Measurements from ENCODE around the gene PDE10A.

DNA sequence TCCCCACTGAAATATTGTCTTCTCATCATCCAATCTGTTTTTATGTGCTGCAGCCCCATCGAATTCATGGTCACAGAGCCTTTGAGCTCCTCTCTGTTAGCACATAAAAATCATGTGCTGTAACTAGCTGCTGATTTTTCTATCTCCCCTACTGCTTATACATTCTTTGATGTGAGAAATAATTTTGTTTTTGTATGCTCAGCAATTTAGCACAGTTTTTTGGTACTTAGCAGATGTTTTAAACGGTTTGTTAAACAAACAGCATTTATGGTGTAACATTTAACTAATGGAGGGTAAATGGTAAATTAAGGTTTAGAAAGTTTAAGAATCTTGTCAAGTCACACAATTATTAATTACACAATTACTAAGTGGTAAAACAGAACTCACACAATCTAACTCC is 221.9 kb downstream of the PDE10A start:
- TF ChIP-seq CTCF (conservative IDR thresholded peaks at IDR 0.05) (no peak), ZFX (IDR thresholded peaks at IDR 0.05) (no peak)
